OCI-LY1 (cell line): ENCODE results near the gene ACVR1.

Experiments used
- H2AFZ ChIP-seq: fragments of 200-600 bp; sonication (generic), shearing (Covaris generic); 2 replicates; pipeline ENCODE4 v1.6.0; 2014; ENCODE audit warnings: antibody characterized with exemption, mild to moderate bottlenecking, low read length
- H3F3A ChIP-seq: fragments of 200-600 bp; sonication (generic), shearing (Covaris generic); 2 replicates; pipeline ENCODE4 v1.6.0; 2014; ENCODE audit warnings: mild to moderate bottlenecking, antibody characterized with exemption, low read length, moderate library complexity; ENCODE audit not compliant: insufficient read depth
- H3K27ac ChIP-seq: fragments of 200-600 bp; sonication (generic); 2 replicates; pipeline ENCODE4 v1.5.1; 2014; ENCODE audit warnings: low read length, mixed run types, mild to moderate bottlenecking, low read depth; ENCODE audit not compliant: poor library complexity, severe bottlenecking
- H3K27me3 ChIP-seq: fragments of 200-600 bp; sonication (generic); 2 replicates; pipeline ENCODE4 v1.6.0; 2014; ENCODE audit warnings: antibody characterized with exemption, mild to moderate bottlenecking, low read length, moderate library complexity; ENCODE audit not compliant: insufficient read depth
- H3K36me3 ChIP-seq: fragments of 200-600 bp; sonication (generic); 2 replicates; pipeline ENCODE4 v1.6.1; 2014; ENCODE audit warnings: mild to moderate bottlenecking, antibody characterized with exemption, low read length, moderate library complexity, mixed read lengths; ENCODE audit not compliant: insufficient read depth
- H3K4me1 ChIP-seq: fragments of 200-600 bp; sonication (generic); 2 replicates; pipeline ENCODE4 v1.5.1; 2014; ENCODE audit warnings: mild to moderate bottlenecking, low read length, moderate library complexity; ENCODE audit not compliant: insufficient read depth, severe bottlenecking
- H3K4me2 ChIP-seq: fragments of 200-600 bp; sonication (generic), shearing (Covaris generic); 2 replicates; pipeline ENCODE4 v1.6.1; 2014; ENCODE audit warnings: low read length
- H3K4me3 ChIP-seq: fragments of 200-600 bp; sonication (generic); 2 replicates; pipeline ENCODE4 v1.5.1; 2014; ENCODE audit warnings: low read length, low read depth, mild to moderate bottlenecking, mixed read lengths; ENCODE audit not compliant: poor library complexity, severe bottlenecking
- H3K79me2 ChIP-seq: fragments of 200-600 bp; shearing (Covaris generic); 2 replicates; pipeline ENCODE4 v1.6.1; 2016; ENCODE audit warnings: mixed run types, low read length, mixed read lengths; ENCODE audit not compliant: insufficient read depth
- H3K9ac ChIP-seq: fragments of 200-600 bp; sonication (generic), shearing (Covaris generic); 2 replicates; pipeline ENCODE4 v1.6.1; 2014; ENCODE audit warnings: mild to moderate bottlenecking, low read length, mixed read lengths
- H3K9me2 ChIP-seq: fragments of 200-600 bp; sonication (generic), shearing (Covaris generic); 2 replicates; pipeline ENCODE4 v1.6.1; 2014; ENCODE audit warnings: low read depth, mild to moderate bottlenecking, low read length, mixed read lengths
- H3K9me3 ChIP-seq: fragments of 200-600 bp; shearing (Covaris generic); 2 replicates; pipeline ENCODE4 v1.6.1; 2014; ENCODE audit warnings: low read length, mixed read lengths
- H4K20me1 ChIP-seq: fragments of 200-600 bp; sonication (generic), shearing (Covaris generic); 2 replicates; pipeline ENCODE4 v1.6.0; 2016; ENCODE audit warnings: mild to moderate bottlenecking, low read length; ENCODE audit not compliant: insufficient read depth
- EZH2 ChIP-seq: fragments of 200-600 bp; sonication (generic), shearing (Covaris generic); IDR thresholded peaks from 2 replicates; pipeline ENCODE4 v1.8.0; 2017; ENCODE audit warnings: borderline replicate concordance, mixed run types, mild to moderate bottlenecking, antibody characterized with exemption, low read length, moderate library complexity, mixed read lengths
- TF ChIP-seq, protein P1 (sequence below): fragments of 200-600 bp; sonication (generic), shearing (Covaris generic); IDR thresholded peaks from 2 replicates; pipeline ENCODE4 v1.5.1; 2017; ENCODE audit warnings: mild to moderate bottlenecking, antibody characterized with exemption, low read length, moderate library complexity, mixed read lengths

ACVR1 gene

DNA sequence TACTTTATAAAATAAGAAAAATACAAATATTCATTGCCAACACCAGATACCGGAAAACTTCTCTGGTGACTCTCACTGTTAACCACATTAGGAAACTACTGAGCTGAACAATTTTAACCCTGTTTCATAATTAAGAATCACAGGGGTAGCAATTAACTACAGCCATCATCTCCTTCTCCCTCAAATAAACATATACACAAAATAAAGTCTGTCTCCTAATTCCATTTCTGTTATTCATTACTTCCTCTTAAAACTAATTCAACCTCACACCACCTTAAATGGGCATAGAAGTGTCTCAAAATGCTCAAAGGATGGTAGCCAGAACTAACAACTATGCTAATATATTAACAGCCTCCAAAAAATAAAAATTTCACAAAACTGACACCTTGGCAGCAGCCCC, 60.7 kb downstream of the ACVR1 start:
- Histone ChIP-seq H4K20me1 (no peaks in the 10 kb centered on the region), H2AFZ (no peak overlapping the region), H3K9ac (no peak overlapping the region), H3K27me3 (no peaks in the 10 kb centered on the region), H3K9me3 (no peaks in the 10 kb centered on the region), H3K4me2 (no peak overlapping the region), H3K4me1 (no peaks in the 10 kb centered on the region), H3K4me3 (no peak overlapping the region), H3K36me3 (no peaks in the 10 kb centered on the region), H3K27ac (no peak overlapping the region), H3K79me2 (no peaks in the 10 kb centered on the region), H3K9me2 (no peaks in the 10 kb centered on the region), H3F3A (no peaks in the 10 kb centered on the region)
- TF ChIP-seq, protein P1, sequence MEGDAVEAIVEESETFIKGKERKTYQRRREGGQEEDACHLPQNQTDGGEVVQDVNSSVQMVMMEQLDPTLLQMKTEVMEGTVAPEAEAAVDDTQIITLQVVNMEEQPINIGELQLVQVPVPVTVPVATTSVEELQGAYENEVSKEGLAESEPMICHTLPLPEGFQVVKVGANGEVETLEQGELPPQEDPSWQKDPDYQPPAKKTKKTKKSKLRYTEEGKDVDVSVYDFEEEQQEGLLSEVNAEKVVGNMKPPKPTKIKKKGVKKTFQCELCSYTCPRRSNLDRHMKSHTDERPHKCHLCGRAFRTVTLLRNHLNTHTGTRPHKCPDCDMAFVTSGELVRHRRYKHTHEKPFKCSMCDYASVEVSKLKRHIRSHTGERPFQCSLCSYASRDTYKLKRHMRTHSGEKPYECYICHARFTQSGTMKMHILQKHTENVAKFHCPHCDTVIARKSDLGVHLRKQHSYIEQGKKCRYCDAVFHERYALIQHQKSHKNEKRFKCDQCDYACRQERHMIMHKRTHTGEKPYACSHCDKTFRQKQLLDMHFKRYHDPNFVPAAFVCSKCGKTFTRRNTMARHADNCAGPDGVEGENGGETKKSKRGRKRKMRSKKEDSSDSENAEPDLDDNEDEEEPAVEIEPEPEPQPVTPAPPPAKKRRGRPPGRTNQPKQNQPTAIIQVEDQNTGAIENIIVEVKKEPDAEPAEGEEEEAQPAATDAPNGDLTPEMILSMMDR = no peak
- TF ChIP-seq EZH2 = no peak

DNA sequence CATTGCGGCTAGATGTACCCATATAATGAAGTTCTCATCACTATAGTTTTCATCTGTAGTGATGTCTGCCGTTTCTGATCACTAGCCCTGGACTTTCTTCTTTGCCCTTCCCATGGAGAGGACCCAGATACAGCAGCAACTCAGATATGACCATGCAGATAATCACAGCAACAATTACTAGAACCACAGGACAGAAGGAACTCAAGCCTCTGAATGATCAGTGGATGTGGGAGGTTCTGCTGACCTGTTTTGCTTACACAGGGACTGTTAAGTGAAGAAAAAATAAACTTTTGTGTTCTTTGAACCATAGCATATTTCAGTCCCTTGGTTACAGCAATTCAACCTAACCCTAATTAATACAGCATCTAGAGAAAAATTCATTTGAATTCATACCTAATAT, 62.7 kb downstream of the ACVR1 start:
- no peaks in the 10 kb centered on the region for H3F3A ChIP-seq
- no peaks in the 10 kb centered on the region for H3K9me2 ChIP-seq
- TF ChIP-seq, protein P1 = no peak
- no peak for TF ChIP-seq EZH2
- H3K27me3 ChIP-seq = no peaks in the 10 kb centered on the region
- no peak overlapping the region for H2AFZ ChIP-seq
- no peak overlapping the region for H3K27ac ChIP-seq
- H3K36me3 ChIP-seq = no peaks in the 10 kb centered on the region
- no peaks in the 10 kb centered on the region for H3K9me3 ChIP-seq
- no peak overlapping the region for H3K4me2 ChIP-seq
- H4K20me1 ChIP-seq = no peaks in the 10 kb centered on the region
- H3K4me1 ChIP-seq = no peaks in the 10 kb centered on the region
- H3K79me2 ChIP-seq = no peaks in the 10 kb centered on the region
- no peak overlapping the region for H3K4me3 ChIP-seq
- H3K9ac ChIP-seq = no peak overlapping the region

DNA sequence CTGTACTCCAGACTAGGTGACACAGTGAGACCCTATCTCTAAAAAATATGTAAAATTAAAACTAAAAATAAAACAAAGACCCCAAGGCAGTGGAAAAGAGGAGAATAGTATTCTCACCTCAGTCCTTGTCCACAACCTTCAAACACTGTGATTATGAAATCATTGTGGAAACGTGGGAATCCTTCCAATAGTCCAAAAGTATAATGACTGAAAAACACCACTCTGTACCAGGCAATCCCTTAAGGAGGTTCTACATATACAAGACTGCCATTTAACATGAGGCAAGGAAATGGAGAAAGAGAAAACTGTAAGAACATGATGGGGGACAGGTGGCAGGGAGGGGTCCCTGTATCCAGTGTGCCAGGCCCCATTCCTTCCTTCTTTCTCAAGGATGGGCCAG, 66.1 kb downstream of the ACVR1 start:
- H3K79me2 ChIP-seq = no peaks in the 10 kb centered on the region
- H3K36me3 ChIP-seq = no peaks in the 10 kb centered on the region
- no peaks in the 10 kb centered on the region for H3K9me2 ChIP-seq
- no peak overlapping the region for H3K9ac ChIP-seq
- no peak overlapping the region for H2AFZ ChIP-seq
- no peaks in the 10 kb centered on the region for H3K9me3 ChIP-seq
- no peak overlapping the region for H3K27ac ChIP-seq
- H3K4me1 ChIP-seq = no peaks in the 10 kb centered on the region
- TF ChIP-seq EZH2 = no peak
- TF ChIP-seq, protein P1 = no peak
- no peaks in the 10 kb centered on the region for H3K27me3 ChIP-seq
- H3K4me2 ChIP-seq = no peak overlapping the region
- H4K20me1 ChIP-seq = no peaks in the 10 kb centered on the region
- no peak overlapping the region for H3K4me3 ChIP-seq
- no peaks in the 10 kb centered on the region for H3F3A ChIP-seq
